PC-9 (cell line): ENCODE measurements around the gene ZNF516. TPM values are rescaled to one million over a fixed set of nuclear protein-coding genes. Genes with fewer than 3 reads are reported as not detected.

Source experiments
- BruUV-seq: library from RNA; stranded (reverse); fragments of 400-500 nt; replicated peaks from 2 replicates; lab custom pipeline; 2021; lab: Mats Ljungman, UMichigan
- CTCF ChIA-PET: fragments of 300-600 bp; sonication (Branson Sonifier 250); formaldehyde crosslinking; loops from one replicate; lab custom pipeline; 2022; ENCODE audit warnings: antibody characterized with exemption; lab: Charles Lee
- POLR2A ChIA-PET: fragments of 300-600 bp; sonication (Branson Sonifier 250); formaldehyde crosslinking; loops from one replicate; lab custom pipeline; 2022; ENCODE audit warnings: antibody characterized with exemption; ENCODE audit not compliant: unreplicated experiment; lab: Charles Lee
- DNase-seq, 2 experiments: peaks; one replicate each; pipeline versions ENCODE4 v3.0.0 to v3.0.0-alpha.2; 2015 to 2022; ENCODE audit warnings: mixed read lengths in 1 of 2
- H2AFZ ChIP-seq: fragments of 200-600 bp; sonication (generic); 2 replicates; pipeline ENCODE4 v1.8.1; 2017; ENCODE audit warnings: antibody characterized with exemption
- H3F3A ChIP-seq: fragments of 200-600 bp; sonication (generic); 2 replicates; pipeline ENCODE4 v1.8.1; 2017; ENCODE audit warnings: antibody characterized with exemption, mild to moderate bottlenecking, low read depth; ENCODE audit not compliant: insufficient read depth
- H3K27ac ChIP-seq: fragments of 200-600 bp; sonication (generic); 2 replicates; pipeline ENCODE4 v1.6.1; 2016; ENCODE audit warnings: mixed run types
- H3K27me3 ChIP-seq: fragments of 200-600 bp; sonication (generic); 2 replicates; pipeline ENCODE4 v1.6.1; 2016; ENCODE audit warnings: low read depth, mixed run types; ENCODE audit not compliant: insufficient read depth
- H3K36me3 ChIP-seq: fragments of 200-600 bp; sonication (generic); 2 replicates; pipeline ENCODE4 v1.6.1; 2016; ENCODE audit warnings: low read depth, mixed run types
- H3K4me1 ChIP-seq: fragments of 200-600 bp; sonication (generic); replicated peaks from 2 replicates; pipeline ENCODE4 v1.6.1; 2016; ENCODE audit warnings: mixed run types; ENCODE audit not compliant: insufficient read depth
- H3K4me2 ChIP-seq: fragments of 200-600 bp; sonication (generic); 2 replicates; pipeline ENCODE4 v1.6.1; 2017; ENCODE audit warnings: mixed run types
- H3K4me3 ChIP-seq: fragments of 200-600 bp; sonication (generic); 2 replicates; pipeline ENCODE4 v1.6.1; 2016; ENCODE audit warnings: mixed run types
- H3K79me2 ChIP-seq: fragments of 200-600 bp; sonication (generic); 2 replicates; pipeline ENCODE4 v1.6.1; 2017; ENCODE audit warnings: low read depth, mixed run types
- H3K9me2 ChIP-seq: fragments of 200-600 bp; sonication (generic); 2 replicates; pipeline ENCODE4 v1.8.1; 2017; ENCODE audit warnings: mild to moderate bottlenecking; ENCODE audit not compliant: insufficient read depth
- H3K9me3 ChIP-seq: fragments of 200-600 bp; sonication (generic); 2 replicates; pipeline ENCODE4 v1.8.1; 2016; ENCODE audit warnings: low read depth; ENCODE audit not compliant: insufficient read depth
- H4K20me1 ChIP-seq: fragments of 200-600 bp; sonication (generic); 2 replicates; pipeline ENCODE4 v1.8.1; 2017; ENCODE audit not compliant: insufficient read depth
- EZH2 ChIP-seq: fragments of 200-600 bp; sonication (generic); IDR thresholded peaks from 2 replicates; pipeline ENCODE4 v1.8.0; 2017; ENCODE audit warnings: antibody characterized with exemption, low read depth
- intact Hi-C: fragments of 100-400 bp; cut with micrococcal nuclease; formaldehyde crosslinking; loops from one replicate; pipeline ENCODE4 v1.10.0; 2022; ENCODE audit not compliant: unreplicated experiment
- total RNA-seq: library from RNA; stranded (reverse); gene quantifications from 2 replicates; pipeline ENCODE4 v1.2.3, GENCODE V29; 2021
- TF ChIP-seq, protein P1 (sequence below): fragments of 200-600 bp; sonication (generic); conservative IDR thresholded peaks from 2 replicates; pipeline ENCODE4 v1.6.1; 2017; ENCODE audit warnings: mixed run types, antibody characterized with exemption, mild to moderate bottlenecking, moderate library complexity

The ZNF516 gene
- total RNA-seq, 1 experiment from 2014 or later: 32.7 TPM

DNA sequence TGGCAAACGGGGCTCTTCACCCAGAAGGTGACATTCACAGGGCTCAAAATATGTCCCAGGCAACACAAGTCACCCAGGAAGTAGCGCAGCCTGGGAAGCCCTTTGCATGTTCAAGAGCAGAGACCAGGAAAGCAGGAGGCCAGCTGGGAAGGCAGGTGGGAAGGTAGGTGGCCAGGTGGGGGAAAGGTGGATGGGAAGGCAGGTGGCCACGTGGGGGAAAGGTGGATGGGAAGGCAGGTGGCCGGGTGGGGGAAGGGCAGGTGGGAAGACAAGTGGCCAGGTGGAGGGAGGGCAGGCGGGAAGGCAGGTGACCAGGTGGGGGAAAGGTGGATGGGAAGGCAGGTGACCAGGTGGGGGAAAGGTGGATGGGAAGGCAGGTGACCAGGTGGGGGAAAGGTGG is 102.7 kb downstream of the ZNF516 start:
- no peaks in the 10 kb centered on the region for H3K27me3 ChIP-seq
- peaks cover 19% of the 10 kb centered on the region for H4K20me1 ChIP-seq
- ChIA-PET POLR2A (no interaction called here), CTCF (no interaction called here)
- H3K36me3 ChIP-seq: no peaks in the 10 kb centered on the region
- peaks cover 7% of the 10 kb centered on the region; the same call in 1 of the 2 replicates for H3F3A ChIP-seq
- TF ChIP-seq, protein P1, sequence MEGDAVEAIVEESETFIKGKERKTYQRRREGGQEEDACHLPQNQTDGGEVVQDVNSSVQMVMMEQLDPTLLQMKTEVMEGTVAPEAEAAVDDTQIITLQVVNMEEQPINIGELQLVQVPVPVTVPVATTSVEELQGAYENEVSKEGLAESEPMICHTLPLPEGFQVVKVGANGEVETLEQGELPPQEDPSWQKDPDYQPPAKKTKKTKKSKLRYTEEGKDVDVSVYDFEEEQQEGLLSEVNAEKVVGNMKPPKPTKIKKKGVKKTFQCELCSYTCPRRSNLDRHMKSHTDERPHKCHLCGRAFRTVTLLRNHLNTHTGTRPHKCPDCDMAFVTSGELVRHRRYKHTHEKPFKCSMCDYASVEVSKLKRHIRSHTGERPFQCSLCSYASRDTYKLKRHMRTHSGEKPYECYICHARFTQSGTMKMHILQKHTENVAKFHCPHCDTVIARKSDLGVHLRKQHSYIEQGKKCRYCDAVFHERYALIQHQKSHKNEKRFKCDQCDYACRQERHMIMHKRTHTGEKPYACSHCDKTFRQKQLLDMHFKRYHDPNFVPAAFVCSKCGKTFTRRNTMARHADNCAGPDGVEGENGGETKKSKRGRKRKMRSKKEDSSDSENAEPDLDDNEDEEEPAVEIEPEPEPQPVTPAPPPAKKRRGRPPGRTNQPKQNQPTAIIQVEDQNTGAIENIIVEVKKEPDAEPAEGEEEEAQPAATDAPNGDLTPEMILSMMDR: no peak
- TF ChIP-seq EZH2: no peak
- H3K27ac ChIP-seq: no peak overlapping the region
- intact Hi-C loops: no loop called here
- no peak overlapping the region for H3K4me2 ChIP-seq
- BruUV-seq: no TSS peak
- peaks cover 37% of the 10 kb centered on the region for H3K79me2 ChIP-seq
- no peak overlapping the region for H2AFZ ChIP-seq
- H3K4me3 ChIP-seq: no peak overlapping the region
- no peak for DNase-seq
- H3K9me2 ChIP-seq: no peaks in the 10 kb centered on the region
- H3K9me3 ChIP-seq: no peaks in the 10 kb centered on the region
- peaks cover 8% of the 10 kb centered on the region for H3K4me1 ChIP-seq

DNA sequence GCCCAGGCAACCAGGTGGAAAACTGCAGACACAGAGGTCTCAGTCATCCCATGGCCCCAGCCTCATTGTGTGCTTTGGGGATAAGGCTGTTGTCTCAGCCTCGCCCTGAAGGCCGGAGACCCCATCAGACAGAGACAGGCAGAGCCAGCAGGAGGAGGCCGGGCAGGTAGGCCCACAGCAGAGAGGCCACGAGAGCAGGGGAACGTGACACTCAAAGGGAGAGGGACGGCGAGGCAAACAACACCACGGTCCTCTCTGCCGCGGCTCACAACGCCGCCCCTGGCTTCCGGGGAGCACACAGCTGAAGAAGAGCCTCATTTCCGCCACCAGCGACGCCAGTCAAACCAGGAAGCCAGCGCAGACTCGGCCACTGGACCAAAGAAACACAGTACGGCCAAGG is 103.3 kb downstream of the ZNF516 start:
- Histone ChIP-seq H3K4me1 (peaks cover 8% of the 10 kb centered on the region), H3K4me3 (no peak overlapping the region), H3K79me2 (peaks cover 36% of the 10 kb centered on the region), H3K27me3 (no peaks in the 10 kb centered on the region), H3F3A (peaks cover 7% of the 10 kb centered on the region; the same call in 1 of the 2 replicates), H4K20me1 (peaks cover 23% of the 10 kb centered on the region), H3K36me3 (no peaks in the 10 kb centered on the region), H2AFZ (no peak overlapping the region), H3K9me3 (no peaks in the 10 kb centered on the region), H3K4me2 (no peak overlapping the region), H3K27ac (no peak overlapping the region), H3K9me2 (no peaks in the 10 kb centered on the region)
- intact Hi-C loops: no loop called here
- CTCF ChIA-PET: no interaction called here
- DNase-seq: no peak
- TF ChIP-seq EZH2: no peak
- TF ChIP-seq, protein P1: no peak
- POLR2A ChIA-PET: no interaction called here
- BruUV-seq: no TSS peak

DNA sequence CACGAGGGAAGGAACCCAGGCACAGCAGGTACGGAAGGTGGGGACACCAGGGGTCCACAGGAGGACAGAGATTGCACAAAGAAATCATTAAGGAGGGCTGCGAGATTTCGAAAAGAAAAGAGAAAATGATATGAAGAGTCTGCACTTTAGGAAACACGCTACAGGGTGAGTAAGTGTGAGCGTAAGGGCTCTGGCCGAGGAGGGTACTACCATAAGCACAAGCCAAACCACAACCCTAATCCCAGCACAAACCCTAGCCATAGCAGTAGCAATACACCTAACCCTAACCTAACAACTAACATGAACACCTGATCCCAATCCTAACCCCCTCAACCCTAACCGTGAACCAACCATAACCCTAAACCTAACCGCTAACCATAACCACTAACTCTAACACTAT is 104.0 kb downstream of the ZNF516 start:
- POLR2A ChIA-PET: no interaction called here
- intact Hi-C loops: no loop called here
- Histone ChIP-seq H3K9me2 (no peaks in the 10 kb centered on the region), H3F3A (peaks cover 7% of the 10 kb centered on the region; the same call in 1 of the 2 replicates), H3K27me3 (no peaks in the 10 kb centered on the region), H4K20me1 (peaks cover 23% of the 10 kb centered on the region), H3K4me1 (peaks cover 8% of the 10 kb centered on the region), H3K79me2 (peaks cover 33% of the 10 kb centered on the region), H2AFZ (no peak overlapping the region), H3K36me3 (no peaks in the 10 kb centered on the region), H3K27ac (no peak overlapping the region), H3K4me2 (no peak overlapping the region), H3K4me3 (no peak overlapping the region), H3K9me3 (no peaks in the 10 kb centered on the region)
- CTCF ChIA-PET: no interaction called here
- DNase-seq: no peak
- TF ChIP-seq, protein P1: no peak
- TF ChIP-seq EZH2: no peak
- BruUV-seq: no TSS peak
